Measurements from ENCODE around the gene TMEM132E.

Gene TMEM132E

DNA sequence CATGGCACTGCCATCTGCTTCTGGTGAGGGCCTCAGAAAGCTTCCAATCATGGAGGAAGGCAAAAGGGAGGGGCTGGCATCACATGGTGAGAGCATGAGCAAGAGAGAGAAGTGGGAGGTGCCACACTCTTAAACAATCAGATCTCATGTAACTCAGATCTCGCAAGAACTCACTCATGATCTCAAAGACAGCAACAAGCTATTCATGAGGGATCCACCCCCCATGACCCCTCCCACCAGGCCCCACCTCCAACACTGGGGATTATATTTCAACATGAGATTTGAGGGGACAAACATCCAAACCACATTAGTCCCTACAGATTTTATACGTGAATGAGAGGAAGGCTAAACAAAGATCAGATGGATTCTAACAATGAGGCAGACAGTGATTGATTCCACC, 8.9 kb upstream of the TMEM132E start:
- DNase-seq, result no peak

DNA sequence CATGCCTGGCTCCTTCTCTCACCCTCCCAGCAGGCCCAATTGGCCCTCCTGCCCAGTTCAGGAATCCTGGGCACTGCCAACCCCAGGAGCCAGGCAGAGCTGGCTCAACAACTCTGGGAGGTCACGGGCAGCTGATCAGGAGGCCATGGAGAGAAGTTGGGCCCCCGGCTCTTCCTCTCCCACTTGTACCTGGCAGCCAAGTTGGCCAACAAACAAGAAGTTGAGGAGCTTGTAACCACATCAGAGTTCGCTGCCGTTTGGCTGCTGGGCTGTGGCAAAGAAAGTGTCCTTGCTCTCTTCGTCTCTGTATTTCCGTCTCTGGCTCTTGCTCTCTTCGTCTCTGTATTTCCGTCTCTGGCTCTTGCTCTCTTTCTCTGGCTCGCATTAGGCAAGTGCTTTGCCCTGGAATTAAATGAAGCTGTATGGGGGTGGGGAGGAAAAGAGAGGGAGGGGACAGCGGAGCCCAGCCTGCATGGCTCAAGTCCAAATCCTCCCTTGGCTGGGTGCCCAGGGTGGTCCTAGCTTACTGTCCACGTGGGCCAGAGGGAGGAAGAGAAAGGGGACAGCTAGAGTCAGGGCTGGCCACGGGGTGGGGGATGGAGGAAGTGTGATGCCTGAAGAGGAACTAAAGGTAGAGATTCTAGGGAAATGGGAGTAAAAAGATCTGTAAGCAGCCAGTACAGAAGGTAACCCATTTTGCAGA, 7.8 kb upstream of the TMEM132E start:
- DNase-seq, result no peak

DNA sequence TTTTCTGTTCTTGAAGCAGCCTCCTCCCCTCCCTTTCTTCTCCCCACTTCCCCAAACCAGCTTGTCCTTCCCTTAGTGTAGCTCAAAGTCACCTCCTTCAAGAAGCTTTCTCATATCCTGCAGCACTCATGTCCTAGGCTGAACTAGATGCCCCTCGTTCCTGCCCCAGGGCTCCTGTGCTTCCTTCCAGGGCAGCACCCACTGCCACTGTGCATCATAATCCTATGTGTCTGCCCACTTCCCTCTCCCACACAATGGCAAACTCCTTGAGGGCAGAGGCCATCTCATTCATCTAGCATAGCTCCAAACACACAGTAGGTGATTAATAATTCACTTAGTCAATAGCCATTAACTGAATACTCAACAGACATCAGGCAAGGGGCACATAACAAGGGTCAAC, 6.9 kb upstream of the TMEM132E start:
- no peak for DNase-seq

DNA sequence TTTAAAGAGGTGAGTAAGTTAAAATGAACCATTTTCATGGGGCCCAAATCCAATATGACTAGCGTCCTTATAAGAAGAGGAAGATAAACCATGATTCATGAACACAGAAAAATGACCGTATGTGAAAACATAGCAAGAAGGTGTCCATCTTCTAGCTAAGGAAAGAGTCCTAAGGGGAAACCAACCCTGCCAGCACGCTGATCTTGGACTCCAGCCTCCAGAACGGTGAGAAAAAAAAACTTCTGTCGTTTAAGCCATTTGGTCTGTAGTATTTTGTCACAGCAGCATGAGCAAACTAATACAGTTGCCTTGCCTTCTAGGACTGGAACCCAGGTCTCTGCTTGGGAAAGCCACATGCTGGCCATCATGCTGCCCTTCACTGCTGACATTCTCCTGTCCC, 4.2 kb upstream of the TMEM132E start:
- DNase-seq, result no peak

DNA sequence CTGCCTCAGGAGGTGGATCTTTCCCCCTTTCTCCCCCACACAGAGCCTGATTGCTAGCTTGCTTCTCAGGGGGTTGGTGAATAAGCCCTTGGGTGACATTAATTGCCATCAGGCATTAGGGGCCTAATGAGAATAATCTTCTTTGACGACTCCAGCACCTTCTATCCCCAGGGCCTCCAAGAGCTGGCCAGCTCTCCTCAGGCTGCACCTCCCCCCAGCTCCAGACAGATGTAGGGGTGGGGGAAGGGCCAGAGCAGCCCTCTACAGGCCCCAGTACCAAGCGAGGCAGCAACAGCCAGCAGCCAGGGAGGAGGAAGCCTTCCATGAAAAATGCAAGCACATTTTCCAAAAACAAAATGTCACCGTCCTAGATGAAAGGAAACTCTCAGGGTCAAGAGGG, 1.4 kb upstream of the TMEM132E start:
- no peak for DNase-seq

DNA sequence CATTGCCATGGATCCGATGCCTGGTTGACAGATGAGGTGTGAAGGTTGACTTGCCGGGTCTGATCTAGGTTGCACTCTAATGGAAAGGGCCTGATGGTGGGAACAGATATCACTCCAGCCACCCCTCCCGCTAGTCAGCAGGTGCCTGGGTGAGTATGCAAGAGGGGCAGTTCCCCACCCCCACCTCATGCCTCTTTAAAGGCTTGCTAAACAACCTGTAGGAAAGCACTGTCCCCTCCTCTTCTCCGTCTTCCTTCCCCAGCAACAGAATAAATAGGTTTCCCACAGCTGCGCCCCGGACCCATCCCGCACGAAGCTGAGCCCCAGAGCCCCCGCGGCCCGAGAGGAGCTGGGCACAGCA, 746 bp upstream of the TMEM132E start:
- no peak for DNase-seq

DNA sequence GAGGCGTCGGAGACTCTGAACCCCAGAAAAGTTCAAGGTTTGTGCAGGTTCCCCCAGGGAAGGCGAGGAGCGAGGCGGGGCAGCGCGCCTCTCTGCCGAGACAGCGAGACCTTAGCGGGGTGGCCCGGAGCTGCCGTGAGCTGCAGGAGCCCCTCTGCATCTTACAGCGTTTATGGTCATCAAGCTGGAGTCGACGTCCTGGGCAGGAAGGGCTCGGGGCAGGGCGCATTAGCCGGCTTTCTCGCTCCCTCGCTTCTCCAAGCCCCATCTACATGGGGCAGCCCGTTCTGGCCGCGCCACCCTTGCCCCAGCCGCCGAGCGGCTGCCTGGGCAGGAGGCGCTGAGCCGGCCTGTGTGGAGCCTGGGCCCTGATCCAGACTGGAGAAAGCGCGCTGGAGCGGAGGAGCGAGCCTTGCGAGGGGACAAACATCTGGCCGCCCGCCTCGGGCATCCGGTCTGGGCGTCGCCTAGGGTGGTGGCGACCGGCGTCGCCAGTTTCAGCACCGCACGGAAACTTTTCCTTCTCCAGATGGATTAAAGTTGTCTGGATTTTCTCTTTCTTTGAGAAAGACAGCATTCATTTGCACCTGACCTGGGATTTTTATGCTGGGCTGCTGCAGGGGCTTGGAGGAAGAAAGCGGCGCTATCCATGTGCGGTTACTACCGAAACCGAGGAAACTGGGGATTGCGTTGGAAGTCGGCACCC, 750 bp downstream of the TMEM132E start:
- DNase-seq, result no peak

DNA sequence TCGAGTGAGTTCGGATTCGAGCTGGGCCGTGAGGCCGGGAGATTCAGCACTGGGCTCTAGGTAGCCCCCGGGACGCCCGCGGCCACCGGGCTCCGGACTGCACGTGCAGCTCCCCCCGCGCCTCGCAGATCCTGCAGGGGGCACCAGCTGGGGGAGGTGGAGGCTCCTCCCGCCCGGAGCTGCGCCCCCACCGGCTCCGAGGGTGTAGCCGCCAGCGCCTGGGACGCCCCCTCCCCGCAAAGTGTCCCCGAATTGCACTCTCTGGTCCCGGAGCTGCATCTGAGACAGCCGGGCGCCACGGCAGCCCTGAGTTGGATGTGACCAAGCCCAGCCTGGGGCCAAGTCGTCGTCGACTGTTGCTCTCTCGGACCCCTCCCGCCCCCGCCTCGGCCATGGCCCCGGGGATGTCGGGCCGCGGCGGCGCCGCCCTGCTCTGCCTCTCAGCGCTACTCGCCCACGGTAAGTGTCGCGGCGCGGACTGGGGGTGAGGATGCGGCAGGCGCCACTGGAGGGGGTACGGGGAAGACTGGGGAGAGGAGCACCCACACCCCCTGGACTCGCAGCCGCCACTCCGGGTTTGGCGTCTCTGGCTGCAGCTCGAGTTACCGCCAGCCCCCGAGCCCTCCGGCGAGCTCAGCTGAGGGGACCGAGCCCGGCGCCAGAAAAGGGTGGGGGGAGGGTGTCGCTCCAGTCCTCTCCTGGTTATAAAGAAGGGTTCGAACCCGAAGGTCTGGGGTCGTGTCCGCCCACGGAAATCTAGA, 1.5 kb downstream of the TMEM132E start:
- DNase-seq, result no peak

DNA sequence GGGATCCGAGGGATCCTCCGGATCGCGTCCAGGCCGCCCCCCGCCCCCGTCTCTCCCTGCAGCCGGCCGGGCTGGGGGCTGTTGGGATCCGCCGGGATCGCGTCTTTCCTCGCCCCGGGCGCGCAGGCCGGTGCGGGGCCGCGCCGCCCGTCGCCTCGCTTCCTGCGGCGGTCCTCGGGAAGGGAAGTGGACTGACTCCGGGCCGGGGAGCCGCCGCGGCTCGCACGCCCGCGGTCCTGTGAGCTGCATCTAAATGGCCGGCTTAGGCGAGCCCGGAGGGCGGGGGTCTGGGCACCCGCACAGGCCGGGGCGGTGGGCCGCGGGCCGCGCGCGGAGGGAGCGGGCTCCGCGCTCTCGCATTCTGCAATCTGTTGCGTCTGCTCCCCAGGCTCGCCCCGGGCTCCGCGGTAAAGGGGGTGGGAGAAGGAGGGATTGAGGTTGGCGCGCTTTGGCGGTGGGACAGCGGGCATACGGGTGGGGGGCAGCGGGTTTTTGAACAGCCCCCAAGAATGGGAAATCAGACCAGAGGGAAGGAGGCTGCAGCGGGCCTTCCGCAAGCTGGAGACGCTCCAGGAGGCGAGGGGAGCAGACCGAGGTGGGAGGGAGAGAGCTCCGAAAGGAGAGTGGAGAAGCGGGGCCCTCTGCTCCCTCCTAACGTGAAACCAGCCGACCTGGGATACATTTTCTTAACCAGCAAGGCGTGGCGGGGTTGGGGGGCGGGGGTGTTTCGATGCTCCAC, 2.2 kb downstream of the TMEM132E start:
- no peak for DNase-seq

DNA sequence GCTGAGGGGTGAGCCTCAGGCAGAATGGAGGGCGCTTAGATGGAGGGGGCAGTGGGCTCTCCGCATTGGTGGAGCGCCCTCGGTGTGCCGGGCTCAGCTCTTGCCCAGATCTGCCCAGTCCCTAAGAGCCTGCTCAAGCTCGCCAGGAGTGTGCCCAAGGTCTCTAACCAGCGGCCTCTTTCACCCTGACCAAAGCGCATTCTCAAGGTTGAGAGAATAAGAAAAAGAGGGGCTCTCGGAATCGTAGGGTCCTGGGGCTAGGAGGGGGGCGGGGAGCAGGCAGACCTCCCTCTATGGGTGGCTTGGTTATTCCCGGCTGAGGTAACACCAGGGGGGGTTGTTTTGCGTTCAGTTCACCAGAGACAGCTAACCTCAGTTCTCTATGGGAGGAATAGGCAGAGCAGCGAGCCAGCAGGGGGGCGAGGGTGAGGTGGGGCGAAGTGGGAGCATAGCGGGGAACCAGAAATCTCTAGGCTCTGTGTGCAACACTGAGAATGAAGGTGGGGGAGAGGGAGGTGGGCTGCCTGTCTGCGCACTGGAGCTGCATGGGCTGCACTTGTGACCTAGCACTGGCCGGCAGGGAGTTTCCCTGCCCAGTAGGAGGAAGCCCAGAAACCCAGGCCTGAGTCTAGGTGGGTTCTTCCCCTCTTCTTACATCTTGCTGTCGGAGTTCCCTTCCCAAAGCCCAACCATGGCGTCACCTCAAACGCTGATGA, 3.0 kb downstream of the TMEM132E start:
- no peak for DNase-seq

DNA sequence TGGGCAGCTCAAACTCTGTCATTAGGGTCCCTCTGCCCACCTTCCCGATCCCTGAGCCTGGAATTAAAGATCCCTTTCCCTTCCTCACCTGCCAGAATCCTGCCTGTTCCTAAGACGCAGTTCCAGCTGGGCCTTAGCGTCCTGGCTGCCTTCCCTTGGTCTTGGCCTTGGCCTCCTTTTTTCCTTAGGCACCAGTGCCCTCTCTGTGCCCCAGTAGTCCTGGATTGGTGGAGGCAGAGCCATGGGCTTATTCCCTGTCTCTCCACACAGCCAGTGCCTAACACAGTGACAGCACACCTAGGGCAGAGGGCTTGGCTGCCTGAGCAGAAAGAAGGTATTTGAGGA, 3.5 kb downstream of the TMEM132E start:
- no peak for DNase-seq

DNA sequence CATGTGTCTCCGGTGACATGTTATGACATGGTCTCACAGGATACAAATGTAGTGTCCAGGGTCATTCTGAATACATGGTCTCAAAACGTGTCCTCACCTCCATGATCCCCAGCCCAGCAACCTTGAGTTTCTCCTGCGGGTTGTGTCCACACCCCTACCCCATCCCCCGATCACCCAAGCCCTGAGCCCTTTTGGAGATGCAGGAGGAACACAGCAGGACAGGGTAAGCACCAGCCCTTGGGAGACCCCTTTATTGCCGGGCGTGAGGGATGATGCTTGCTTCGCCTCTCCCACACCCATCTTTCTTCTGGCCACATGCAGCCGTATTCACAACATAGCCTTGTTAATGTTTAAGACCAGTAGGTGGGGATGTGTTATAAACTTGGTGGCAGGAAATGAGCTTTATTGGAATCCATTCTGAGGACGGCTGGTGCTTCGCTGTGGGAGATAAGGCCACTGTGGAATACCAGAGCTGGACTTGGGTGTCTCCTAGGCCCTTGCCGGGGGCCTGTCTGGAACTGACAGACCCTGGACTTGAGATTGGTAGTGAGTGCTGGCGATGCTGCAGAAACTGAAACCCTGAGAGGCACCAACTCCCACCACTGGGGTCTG, 5.5 kb downstream of the TMEM132E start:
- no peak for DNase-seq

DNA sequence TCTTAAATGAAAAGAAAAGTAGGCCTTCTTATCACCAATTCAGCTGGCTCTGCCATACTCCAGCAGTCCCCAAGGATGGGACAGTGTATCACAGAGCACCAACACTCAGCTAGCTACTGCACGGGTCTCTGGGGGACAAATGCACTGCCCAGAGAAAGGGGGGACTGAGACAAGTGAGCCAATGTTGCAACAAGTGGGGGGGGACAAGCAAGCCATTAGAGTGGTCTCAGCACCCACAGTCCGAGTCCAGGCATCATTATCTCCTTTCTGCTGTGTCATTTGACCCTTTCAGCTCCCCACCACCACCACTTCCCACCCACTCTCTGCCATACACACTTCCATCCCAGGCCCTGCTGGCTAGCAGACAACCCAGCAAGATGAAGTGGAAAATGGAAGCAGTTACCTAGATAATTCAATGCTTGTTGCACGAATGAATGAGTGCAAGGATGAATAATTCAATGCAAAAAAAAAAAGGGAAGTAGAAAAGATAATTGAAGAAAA, 7.0 kb downstream of the TMEM132E start:
- DNase-seq, result no peak

DNA sequence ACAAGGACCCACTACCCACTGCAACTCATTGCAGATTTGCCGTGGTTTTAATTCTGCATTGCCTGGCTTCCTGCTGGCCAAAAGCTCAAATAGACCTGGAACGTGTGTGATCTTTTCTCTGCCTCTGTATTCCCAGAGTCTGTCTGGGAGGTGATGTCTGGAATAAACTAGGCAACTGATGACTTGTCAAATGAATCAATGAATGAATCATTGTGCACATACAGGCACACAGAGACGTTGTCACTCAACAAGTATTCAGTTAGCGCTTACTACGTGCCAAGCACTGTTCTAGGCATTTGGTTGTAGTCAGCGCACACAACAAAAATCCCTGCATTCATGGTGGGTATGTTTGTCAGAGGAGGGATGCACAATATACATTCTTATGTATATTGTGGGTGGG, 8.9 kb downstream of the TMEM132E start:
- no peak for DNase-seq

DNA sequence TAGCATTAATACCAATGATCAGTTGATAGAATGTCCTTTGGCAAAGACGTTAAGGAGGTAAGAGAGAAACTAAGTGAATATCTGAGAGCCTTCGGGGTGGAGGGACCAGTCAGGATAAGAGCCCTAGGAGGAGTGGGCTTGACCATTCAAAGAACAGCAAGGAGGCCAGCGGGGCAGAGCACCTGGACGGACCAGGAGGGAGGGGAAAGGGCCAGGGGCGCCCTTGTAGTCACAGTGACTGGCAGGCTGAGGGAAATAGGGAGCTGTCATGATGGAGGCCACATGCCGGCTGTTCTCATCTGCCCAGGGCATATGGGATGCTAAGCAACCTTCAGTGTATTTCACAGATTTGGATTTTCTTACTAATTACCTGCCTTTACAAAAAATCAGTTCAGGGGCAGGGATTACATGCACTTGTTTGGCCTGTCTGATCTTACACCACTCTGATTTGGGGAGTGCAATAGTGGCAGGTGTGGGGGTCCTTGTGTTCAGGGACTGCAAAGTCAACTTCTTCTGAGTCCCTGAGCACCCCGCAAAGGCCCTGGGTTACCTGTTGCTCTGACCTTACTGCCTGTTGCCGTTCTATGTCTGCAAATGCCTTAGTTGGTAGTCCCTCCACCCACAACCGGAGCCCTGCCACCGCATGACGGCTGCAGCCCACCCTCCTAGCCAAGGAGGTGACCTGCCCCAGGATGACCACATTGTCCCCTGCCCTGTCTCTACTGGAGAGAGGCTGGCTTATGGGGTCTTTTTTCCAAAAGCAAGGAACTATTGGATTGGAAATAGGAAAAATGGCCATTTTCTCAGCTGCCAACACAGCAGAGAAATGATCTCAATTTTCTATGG, 10.0 kb downstream of the TMEM132E start:
- no peak for DNase-seq

DNA sequence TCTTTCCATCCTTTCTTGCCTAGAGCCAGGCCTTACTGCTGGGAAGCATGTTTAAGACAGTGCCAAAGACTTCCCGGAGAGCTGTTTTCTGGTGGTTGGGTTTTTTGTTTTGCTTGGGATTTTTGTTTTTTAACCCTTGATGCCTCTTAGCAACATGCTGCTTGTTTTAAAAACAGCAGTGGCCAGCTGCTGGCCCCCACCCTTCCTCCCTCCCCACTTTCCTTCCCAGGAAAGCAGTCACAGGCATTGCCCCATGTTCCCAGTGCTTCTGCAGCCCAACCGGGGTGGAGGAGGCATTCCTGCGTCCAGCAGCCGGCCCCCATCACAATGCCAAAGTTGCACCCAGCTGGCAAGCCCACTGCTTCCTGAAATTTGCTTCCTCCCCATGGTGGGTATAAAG, 12.6 kb downstream of the TMEM132E start:
- DNase-seq, result no peak

DNA sequence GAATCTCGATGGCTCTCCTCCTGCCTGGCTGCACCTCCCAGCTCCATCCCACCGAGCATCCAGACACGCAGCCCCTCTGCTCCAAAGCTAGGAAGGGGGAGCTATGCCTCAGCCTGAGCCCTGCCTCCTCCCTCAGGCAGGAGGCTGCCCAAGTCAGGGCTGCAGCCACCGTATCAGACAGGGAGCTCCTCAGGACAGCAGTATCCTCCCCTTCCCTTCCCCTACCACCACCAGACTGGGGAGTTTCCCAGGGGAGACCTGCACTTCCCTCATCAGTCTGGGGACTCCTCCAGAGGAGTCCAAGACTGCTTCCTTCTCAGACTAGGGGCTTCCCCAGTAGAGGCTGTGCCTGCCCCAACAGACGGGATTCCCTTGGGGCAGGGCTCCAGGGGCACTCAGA, 17.5 kb downstream of the TMEM132E start:
- no peak for DNase-seq

DNA sequence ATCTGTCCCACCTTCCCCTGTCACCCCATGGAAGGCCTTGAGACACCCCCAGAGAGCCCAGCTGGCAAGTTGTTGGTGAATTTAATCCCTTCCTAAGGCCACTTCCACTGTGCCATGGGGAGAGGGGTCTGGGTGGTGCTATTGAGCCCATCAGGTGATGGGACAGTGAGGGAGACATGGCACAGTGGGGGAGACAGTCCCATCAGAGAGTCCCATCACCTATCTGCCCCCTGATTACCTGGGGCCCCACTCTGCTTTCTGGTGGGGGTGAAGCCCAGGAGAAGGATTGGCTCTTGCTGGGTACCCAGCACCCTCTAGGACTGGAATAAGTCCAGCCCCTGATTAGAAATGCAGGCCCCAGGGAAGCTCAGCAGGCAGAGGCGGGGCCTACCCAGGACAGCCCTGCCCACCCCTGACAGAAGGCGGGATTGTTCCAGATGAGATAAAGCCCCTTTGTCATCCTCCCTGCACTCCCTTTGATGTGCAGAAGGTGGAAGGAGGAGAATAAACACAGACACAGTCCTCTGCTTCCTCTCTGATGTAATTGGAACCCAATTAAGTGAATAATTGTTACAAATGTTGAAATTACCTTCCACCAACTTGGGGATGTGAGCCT, 18.9 kb downstream of the TMEM132E start:
- DNase-seq, result no peak

DNA sequence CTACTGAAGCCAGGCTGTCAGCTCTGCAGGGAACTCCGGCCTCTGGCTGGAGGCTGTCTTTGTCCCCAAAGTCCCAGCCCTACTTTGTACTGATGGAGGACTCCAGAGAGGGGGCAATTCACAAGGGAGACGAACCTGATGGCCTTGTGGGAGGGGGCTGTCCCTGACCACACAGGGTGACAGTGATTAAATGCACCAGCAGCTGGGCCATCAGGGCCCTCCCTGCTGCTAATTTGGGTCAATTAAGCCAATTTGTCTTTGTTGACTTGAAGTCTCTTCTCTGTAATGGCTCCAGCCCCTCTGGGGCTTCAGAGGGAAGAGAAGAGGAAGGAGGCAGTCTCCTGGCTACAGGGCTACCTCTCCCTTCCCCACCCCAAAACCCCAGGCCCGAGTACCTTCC, 22.0 kb downstream of the TMEM132E start:
- DNase-seq, result no peak

DNA sequence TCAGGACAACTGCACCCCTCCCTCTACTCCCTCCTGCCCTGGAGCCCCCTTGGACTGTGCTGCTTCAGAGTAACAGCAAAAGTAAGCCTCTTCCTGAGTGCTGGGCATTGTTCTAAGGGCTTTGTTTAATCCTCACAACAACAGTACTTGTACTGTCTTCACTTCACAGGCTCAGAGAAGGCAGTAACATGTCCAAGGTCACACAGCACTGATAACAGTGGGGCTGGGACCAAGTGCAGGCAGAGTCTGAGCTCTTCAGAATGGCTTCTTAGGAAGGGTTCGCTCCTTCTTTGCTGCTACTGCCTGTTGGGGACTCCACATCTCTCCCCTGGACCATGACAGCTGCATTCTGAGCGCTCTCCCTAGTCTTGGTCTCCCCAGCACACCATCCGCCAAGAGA, 24.6 kb downstream of the TMEM132E start:
- no peak for DNase-seq

DNA sequence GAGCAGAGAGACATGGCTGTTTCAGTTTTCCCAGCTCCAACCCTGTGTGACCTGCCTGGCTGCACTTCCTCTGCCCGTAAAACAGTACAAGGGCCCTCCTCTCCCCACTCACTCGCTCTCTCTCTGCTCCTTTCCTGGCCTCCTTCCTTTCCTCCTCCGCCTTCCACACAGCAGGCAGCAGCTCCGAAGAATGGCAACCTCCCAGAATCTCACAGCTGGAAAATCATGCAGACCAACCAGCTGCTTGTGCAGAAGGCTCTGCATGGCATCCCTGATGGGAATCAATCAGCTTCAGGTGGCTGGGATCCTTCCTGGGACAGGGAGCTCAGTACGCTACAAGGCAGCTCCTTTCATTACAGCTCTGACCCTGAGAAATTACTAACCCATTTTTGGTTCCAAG, 27.4 kb downstream of the TMEM132E start:
- no peak for DNase-seq

Measured in NCI-H187 treated with DMSO at 0.1 percent for 48 hours (cell line).